Mesenteric fat pad (tissue), 1 donor: ENCODE results near the gene MAP1S. TPM values are rescaled to one million over a fixed set of nuclear protein-coding genes. Genes with fewer than 3 reads are reported as not detected.

Source experiments
- DNase-seq: peaks from one replicate; pipeline ENCODE4 v3.0.0-alpha.2; 2020; ENCODE audit warnings: low spot score
- total RNA-seq: library from RNA; stranded (reverse); fragmentation: NEBNext Ultra II Directional; extraction: Animal tissue kit (Norgen Biotek cat#: 25700); gene quantifications from one replicate; pipeline ENCODE4 v1.2.1, GENCODE V29; 2021
- donor health status: DM: yes; HTN: yes; CAD: no.

The MAP1S gene
- total RNA-seq, 1 donor from 2014 or later: 71.1 TPM

DNA sequence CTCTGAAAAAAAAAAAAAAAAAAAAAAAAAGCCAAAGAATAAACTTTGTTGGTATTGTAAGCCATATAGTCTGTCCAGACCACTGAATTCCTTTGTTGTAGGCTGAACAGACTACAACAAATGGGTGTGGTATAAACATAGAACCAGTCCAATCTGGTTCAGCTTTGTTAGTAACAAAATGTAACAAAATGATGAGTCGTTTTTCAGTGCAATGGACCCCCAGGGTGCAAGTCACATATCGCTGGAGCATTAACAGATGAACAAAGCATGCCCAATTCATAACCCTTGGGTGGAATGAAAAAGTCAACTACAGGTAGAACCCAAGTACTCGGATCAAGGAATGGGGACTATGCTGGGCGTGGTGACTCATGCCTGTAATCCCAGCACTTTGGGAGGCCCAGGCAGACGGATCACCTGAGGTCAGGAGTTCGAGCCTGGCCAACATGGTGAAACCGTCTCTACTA is 18.4 kb downstream of the MAP1S start:
- no peak for DNase-seq

DNA sequence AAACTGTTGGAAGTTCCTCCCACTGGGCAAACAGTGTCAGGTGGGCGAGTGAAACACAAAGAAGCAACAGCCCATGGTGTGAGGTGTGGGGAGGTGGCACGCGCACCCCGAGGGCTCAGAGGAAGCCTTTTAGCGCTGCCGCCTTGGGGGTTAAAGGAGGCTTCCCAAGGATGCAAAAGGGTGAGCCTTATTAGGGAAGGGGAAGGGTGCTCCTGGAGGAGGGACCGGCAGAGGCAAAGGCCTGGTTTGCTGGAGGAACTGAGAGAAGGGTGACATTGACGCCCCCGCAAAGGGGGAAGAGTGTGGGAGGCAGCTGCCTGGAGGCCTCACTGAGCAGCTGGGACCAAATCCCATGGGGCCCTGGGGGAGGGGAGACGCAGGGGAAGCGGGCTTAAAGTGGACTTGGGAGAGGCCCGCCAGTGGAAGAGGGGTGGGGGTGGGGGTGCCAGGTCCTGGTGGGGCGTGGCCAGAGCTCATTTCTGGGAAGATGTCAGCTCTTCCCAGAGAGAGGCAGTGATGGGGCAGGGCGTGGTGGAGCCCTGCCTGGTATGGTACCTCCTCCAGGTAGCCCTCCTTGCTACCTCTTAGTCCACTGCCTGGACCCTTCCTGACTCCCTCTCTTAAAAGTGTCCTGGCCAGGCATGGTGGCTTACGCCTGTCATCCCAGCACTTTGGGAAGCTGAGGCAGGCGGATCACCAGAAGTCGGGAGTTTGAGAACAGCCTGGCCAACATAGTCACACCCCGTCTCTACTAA is 20.0 kb downstream of the MAP1S start:
- no peak for DNase-seq

DNA sequence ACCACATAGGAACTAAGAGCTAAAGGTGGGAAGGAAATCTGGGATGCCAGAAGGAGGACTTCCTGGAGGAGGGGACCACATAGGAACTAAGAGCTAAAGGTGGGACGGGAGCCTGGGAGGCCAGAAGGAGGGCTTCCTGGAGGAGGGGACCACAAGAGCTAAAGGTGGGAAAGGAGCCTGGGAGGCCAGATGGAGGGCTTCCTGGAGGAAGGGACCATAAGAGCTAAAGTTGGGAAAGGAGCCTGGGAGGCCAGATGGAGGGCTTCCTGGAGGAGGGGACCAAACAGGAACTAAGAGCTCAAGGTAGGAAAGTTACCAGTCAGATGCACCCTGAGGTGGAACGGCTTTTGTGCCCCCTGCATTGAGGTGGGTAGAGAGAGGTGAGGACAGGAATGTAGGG is 22.2 kb downstream of the MAP1S start:
- no peak for DNase-seq

DNA sequence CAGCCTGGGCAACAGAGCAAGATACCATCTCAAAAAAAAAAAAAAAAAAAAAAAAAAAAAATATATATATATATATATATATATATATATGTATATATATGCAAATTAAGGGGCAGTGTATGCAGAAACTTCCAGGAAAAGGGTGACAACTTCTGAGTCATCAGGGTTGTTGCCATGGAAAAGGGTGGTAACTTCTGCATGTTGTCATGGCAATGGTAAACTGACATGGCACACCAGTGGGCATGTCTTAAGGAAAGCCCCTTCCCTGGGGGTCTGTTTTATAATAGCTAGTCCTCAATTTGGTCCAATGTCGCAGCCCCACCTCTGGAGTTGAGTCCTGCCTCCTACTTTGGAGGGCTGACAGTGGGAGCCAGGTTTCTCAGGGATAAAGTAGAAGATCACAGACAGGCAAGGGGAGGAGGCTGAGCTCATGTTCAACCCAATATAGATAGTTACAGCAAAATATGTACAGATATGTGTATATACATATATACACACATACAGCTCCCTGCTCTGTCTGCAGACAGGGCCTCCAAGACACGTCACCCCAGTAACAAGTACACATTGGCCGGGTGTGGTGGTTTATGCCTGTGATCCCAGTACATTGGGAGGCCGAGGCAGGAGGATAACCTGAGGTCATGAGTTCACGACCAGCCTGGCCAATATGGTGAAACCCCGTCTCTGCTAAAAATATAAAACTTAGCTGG is 24.7 kb downstream of the MAP1S start:
- no peak for DNase-seq

DNA sequence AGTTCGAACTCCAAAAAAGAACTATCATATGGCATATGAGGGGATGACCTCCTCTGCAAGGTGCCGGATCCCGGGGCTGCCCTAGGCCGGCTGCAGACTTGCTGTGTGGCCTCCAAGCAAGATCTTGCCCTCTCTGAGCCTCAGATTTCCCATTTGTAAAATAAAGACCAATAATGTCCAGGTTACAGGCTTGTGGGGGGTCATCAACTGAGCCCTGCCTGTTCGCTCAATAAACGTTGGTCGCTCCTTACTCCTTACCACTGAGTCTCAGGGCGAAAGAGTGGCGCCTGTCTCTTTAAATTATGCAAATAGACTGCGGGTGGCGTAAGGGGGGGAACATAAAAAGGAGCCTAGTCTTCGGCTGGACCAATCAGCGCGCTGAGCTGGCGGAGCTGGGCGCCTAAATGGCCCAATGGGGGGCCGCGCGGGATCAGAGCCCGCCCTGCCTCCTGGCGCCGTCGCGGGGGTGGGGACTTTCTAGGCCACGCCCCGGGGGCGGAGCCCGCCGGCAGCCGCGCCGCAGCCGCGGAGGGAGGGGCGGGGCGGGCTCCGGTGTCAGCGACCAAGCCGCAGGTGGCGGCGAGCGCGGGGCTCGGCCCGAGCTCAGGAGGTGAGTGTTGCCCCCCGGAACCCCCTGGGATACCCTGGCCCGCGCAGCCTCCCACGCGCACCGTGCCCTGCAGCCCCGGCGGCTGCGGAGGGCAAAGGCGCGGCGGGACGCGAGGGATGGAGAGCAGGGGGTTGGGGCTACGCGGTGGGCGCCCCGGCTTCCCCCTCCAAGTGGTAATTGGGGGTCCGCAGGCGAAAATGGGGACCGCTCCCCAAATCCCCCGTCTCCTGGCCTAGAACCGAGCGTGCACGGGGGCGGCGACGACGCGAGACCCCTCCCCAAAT is 28.2 kb downstream of the MAP1S start:
- peak; percentile 97 for DNase-seq

DNA sequence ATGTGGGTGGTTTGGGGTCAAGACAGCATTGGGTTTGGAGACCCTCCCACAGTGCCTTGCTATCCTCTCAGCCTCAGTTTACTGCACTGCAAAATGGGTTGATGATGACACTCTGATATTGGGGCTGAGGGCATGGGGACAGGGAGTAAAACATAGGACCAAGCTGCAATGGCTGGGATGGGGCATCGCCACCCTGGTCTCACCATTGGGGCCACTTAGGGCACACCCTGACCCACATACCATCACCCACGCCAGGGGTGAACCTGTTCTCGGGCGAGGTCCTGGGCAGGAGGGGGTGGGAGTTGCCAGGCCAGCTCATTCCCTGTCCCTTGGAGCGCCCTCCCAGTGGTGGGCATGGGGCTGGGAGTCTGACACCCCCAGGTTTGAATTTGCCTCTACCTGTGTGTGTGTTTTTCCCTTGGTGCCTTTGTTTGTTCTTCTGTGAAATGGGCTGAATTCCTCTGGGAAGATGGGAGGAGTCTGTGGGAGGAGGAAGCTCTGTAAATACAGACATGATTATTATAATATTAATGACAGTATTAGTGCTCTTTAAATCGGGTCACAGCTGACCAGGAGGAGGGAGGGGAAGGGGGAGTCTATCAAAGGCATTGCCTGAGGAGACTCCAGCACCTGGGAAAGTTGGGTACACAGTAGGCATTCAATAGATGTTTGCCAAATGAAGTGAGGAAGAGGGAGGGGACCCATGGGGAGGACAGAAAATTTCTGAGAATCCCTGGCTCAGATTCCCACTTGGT is 29.8 kb downstream of the MAP1S start:
- DNase-seq: no peak

DNA sequence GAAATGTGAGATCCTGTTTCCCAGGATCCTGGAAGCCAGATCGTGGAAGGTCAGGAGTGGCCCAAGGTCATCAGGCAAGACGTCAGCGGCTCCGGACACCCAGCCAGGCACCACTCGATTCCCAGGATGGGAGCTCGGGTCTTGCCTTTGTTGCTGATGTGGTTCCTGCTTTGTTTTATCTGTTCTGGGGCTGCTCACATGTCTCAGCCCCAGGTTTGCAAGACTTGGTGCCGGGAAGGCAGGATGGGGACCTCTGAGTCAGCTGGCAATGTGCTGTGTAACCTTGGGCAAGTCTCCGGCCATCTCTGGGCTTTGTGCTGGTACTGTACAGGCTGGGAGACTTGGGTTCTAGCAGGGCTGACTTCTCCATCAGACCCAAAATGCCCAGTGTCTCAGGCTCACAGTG is 30.6 kb downstream of the MAP1S start:
- DNase-seq: no peak

DNA sequence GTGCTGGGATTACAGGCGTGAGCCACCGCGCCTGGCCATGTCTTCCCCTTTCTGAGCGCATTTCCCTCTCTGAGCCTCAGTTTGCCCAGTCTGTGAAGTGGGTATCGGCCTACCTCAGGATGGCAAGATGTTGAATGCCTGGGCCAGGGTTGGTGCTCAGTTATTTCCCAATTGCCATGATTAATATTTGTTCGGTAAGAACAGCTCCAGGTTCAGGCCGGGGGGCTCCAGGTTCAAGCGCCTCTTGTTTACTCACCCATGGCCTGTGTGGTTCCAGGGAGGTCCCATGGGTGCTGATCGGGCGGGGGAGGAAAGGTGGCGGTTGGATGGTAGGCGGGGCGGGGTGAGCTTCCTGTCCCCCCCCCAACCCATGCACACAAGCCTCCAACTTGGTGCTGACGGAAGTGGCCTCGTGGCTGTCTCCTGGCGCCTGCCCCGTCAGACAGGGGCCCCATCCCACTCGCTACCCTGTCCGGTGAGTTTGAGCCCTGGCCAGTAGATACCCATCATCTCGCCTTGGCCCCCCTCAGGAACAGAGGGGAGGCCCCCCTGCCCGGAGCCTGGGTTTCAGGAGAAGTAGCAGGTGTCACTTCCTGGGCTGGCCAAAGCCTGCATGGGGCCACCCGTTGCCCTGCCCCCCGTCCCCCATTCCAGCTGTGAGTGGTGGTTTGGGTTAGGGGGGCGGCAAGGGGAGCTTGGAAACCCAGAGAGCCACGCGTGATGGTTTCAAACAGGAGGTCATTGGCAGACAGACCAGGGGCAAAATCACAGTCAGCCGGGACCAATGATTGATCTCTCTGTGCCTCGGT is 32.0 kb downstream of the MAP1S start, which contains the start of gene FCHO1:
FCHO1 (plus strand) TSS at position 375 of the 809 bp plus-strand sequence. CDS start 3,688 bp downstream, outside the sequence.
- DNase-seq: no peak

DNA sequence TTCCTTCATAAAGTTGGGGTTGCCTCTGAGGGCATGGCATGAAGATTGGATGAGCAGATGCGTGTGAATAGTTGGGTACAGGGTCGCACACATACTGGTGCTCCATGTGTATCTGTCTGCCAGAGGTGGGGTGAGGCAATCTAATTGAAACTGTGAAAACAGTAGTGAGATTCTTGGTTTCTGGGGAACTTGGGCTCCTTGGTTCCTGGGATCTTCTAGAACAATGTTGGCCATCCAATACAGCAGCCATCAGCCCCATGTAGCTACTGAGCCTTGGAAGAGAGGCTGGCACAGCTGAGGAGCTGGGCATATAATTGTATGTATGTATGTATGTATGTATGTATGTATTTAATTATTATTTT is 32.6 kb downstream of the MAP1S start:
- no peak for DNase-seq

DNA sequence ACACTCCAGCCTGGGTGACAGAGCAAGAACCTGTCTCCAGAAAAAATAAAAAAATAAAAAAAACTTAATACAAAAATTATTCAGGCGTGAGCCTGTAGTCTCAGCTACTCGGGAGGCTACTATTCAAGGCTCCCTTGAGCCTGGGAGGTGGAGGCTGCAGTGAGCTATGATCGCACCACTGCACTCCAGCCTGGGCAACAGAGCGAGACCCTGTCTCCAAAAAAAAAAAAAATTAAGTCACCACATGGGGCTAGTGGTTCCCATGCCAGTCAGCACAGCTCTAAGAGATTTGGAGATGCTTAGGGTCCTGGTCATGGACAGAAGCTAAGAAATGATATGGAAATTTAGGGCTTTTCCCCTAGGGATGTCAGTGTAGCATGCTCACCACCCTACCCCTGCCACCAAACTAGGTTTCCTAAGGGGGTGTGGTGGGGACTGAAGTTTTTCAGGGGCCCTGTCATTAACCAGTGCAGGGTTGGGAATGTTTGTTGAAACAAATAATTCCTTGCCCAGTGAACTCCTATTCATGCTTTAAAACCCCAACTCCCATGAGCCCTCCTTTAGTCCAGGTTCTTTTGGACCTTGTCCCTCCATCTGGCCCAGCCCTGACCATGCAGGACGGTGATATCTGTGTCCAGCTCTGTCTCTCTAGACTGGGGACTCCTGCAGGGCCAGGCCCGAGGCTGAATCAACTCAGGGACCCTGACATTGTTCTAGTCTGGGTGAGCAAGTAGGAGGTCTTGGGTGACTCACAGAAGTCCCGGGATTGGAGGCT is 33.8 kb downstream of the MAP1S start:
- DNase-seq: no peak

DNA sequence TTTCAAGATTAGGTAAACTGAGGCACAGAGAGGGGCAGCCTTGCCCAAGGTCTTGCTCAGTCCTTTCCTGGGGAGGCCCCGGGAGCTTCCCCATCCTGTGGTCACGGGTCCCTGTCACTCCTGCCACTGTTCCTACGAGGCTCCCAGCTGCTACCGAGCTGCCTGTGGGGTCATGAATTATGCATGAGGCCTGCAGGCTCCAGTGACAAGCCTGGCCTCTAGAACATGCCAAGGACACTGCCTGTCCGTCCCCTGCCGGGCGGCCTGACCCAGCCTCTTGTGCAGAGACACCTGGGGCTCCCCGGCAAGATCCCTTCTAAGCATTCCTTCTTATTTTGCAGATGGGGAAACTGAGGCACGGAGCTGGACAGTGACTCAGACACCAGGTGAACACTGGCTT is 34.7 kb downstream of the MAP1S start:
- no peak for DNase-seq

DNA sequence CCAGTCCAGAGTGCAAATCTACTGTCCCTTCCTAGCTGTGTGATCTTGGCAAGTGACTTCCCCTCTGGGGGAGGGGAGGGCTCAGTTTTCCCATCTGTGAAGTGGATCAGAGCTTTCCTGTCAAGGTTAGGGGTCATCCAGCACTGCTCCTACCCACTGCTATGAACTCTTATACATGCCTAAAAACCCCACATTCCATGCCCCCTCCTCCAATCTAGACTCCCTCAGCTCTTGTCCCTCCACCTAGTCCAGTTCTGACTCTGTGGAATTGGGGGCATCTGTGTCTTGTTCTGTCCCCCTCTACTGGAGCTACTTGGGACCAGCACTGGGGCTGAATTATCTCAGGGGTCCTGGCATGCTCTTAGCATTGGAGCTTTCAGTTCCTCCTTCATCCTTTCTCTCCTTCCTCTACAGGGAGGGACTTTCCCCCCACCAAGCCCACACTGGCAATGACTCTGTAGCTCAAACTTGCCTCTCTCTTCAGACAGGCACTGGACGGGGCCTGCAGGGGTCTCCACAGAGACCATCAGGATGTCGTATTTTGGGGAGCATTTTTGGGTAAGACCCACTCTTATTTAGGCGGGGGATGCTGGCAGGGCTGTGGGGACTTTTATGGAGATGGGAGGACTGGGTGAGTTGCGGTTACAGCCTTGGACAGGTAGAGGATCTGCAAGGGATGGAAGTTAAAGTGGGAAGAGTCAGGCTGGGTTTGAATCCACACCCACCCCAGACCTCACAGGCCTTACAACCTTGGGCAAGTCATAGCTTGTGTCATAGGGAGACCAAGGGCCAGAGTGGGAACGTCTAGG is 35.6 kb downstream of the MAP1S start:
- DNase-seq: no peak

DNA sequence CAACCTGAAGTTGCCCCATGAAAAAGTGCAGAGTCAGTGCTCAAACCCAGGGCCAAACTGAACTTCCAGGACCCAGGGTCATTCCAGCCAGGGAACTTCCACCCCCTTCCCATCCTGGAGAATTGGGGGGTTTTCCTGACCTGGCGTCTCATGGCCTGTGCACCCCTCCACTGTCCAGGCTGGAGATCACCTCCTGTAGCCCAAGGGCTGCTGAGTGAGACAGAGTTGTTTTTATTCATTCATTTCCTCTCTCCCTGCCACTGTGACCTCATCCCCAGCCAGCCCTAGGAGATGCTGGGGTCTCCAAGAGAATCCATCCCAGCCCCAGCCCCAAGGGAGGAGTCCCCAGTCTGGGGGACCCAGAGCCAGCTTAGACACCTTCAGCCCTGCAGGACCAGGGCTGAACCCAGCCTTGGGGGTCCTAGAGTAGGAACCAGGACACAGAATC is 36.2 kb downstream of the MAP1S start:
- DNase-seq: no peak

DNA sequence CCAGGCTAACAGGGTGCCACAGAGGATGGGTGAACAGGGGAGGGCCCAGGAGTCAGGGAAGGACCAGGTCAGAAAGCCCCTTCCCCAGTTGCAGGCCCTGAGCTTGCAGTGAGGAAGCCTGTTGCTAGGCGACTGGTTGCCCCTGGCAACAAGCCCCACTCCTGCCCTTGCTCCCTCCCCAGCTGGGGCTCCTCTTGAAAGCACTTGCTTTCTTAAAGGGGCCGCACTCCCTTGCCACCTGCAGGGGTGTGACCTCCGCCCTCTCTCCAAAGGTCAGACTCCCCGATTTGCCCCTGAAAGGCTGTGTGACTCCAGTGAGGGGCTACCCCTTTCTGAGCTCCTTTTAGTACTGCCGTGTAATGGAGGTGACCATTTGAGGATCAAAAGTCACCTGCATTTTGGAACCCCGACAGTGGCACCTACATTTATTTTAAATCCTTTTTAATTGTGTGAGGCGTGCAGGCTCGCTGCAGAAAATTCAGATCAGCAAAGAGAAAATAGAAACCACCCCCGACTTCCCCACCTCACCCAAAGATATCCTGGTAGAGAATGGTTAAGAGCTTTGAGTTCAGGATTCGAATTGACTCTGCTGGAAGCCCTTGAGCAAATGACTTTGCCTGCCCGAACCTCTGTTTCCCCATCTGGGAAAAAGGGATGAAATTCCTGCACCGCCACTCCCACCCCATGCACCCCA is 36.8 kb downstream of the MAP1S start:
- DNase-seq: no peak

DNA sequence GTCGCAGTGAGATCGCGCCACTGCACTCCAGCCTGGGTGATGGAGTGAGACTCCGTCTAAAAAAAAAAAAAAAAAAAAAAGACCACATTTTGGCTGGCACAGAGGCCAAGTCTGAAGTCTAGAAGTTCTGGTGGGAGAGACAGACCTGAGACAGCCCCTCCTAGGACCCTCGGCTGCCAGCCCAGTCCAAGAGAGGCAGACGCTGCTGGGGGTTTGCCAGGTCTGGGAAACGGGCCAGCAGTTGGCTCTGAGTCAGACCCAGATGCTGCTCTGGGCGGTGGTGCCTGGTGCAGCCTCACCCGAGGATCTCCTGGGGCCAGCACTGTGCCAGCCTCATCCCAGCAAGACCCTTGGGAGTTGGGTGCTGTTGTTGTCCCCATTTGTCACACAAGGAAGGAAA is 37.8 kb downstream of the MAP1S start:
- no peak for DNase-seq

DNA sequence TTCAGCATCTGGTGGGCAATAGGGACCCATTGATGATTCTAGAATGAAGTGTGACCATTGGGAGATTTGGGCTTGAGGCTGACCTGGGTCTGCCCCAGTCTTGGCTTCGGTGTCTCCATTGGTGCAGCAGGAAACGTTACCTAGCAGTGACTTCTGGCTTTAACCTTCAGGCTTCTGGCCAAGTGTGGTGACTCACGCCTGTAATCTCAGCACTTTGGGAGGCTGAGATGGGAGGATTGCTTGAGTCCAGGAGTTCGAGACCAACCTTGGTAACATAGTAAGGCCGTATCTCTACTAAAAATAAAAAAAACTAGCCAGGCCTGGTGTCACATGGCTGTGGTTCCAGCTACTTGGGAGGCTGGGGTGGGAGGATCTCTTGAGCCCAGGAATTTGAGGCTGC is 39.2 kb downstream of the MAP1S start:
- DNase-seq: no peak

DNA sequence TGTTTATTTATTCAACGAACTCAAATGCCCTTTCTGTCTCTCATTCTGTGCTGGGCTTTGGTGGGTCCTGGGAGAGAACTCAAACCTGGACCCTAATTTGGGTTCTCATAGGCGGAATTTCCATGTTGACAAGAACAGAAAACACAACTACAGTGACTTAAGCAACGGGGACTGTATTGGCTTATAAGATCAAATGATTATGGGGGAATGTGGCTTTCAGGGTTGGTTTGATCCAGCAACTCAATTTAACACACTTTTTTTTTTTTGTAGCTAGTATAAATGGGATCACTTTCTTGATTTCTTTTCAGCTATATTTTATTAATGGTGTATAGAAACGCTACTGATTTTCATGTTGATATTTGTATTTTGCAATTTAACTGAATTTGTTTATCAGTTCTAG is 41.9 kb downstream of the MAP1S start:
- no peak for DNase-seq
